SK-N-MC (cell line): ENCODE data around the gene DGKQ.
"Not testable (repeated sequence)": the region's sequence is repeated elsewhere in the genome, so short reads cannot be mapped to it uniquely, and the experiment has no call there.

Experiments
- EZH2 ChIP-seq: fragments of 200-600 bp; sonication (generic); IDR thresholded peaks from one replicate; pipeline ENCODE4 v1.6.1; 2017; ENCODE audit warnings: antibody characterized with exemption
- POLR2AphosphoS5 ChIP-seq: IDR thresholded peaks from 2 replicates; pipeline ENCODE4 v1.6.1; 2012; ENCODE audit warnings: mild to moderate bottlenecking, low read depth, low read length, borderline replicate concordance

- TF ChIP-seq POLR2AphosphoS5, EZH2: not testable (repeated sequence)
Observed at GRCh38 chr4:976016-976415, 2.6 kb upstream of the DGKQ start.
